SH-SY5Y (cell line): ENCODE results near the gene CMSS1.

Experiments used
- GATA2 ChIP-seq: IDR thresholded peaks from 2 replicates; pipeline ENCODE4 v1.6.1; 2011; ENCODE audit warnings: mild to moderate bottlenecking, low read depth, low read length
- GATA3 ChIP-seq: IDR thresholded peaks from 2 replicates; pipeline ENCODE4 v1.6.1; 2011; ENCODE audit warnings: low read depth, mild to moderate bottlenecking, low read length, moderate library complexity

GRCh38 chr3:99833617-99834205 lies 16.0 kb downstream of the CMSS1 start:
- no peak for TF ChIP-seq GATA2
- no peak for TF ChIP-seq GATA3
